Stimulated activated CD8-positive, alpha-beta memory T cell treated with anti-CD3 and anti-CD28 coated beads, Interleukin-12 subunit alpha, Interleukin-12 subunit beta, amount 100 ng/mL, for 24 hours (primary cell): ENCODE results near the gene FGF12.

Source experiments
- DNase-seq: peaks from one replicate; pipeline ENCODE4 v3.0.0-alpha.2; 2020; ENCODE audit errors: extremely low read depth

Gene FGF12

GRCh38 chr3:192413461-192413860 lies 313.9 kb downstream of the FGF12 start:
- DNase-seq: no peak

DNA sequence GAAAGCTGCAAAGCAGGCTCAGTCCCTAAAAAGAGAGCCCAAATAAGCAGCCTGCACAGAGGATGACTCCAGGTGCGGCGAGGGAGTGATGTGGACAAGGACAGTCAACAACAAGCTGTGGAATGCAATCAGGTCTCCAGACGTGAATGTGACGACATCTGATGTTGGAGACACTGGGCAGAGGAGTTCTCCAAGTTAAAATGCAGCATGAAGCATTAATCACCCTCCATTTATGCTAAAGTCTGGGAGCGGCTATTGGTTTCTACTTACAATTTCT lies 316.7 kb downstream of the FGF12 start:
- DNase-seq: no peak

DNA sequence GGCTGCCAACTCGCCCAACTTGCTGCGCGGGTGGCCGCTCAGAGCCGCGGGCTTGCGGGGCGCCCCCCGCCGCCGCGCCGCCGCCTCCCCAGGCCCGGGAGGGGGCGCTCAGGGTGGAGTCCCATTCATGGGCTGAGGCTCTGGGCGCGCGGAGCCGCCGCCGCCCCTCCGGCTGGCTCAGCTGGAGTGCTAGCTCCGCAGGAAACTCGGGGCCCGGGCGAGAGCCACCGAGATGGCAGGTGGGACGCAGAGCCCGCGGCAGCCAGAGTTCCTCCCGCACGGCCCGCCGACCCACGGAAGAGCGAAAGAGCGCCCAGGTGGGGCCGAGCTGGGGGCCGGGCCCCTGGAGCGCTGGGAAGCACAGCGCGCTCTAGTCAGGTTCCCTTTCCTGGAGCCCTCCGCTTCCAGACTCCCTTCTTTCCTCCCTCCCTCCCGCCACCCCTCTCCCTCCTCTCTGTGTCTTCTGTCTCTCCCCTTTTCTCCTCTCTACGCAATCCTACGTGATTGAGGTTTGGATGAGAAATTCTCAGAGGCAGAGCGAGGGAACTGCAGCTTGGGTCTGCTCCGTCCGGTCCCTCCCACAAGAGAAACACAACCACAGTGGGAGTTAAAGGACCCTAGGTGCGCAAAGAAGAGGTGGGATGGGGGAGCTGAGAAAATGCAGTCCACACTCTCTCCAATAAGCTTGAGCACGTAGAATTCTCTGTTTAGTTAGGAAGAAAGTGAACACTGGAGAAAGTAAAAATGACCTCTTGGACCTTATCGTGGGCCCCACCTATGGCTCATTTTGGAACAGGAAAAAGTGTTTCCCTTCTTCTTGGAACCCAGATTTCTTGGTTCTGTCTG lies 317.3 kb downstream of the FGF12 start:
- no peak for DNase-seq

DNA sequence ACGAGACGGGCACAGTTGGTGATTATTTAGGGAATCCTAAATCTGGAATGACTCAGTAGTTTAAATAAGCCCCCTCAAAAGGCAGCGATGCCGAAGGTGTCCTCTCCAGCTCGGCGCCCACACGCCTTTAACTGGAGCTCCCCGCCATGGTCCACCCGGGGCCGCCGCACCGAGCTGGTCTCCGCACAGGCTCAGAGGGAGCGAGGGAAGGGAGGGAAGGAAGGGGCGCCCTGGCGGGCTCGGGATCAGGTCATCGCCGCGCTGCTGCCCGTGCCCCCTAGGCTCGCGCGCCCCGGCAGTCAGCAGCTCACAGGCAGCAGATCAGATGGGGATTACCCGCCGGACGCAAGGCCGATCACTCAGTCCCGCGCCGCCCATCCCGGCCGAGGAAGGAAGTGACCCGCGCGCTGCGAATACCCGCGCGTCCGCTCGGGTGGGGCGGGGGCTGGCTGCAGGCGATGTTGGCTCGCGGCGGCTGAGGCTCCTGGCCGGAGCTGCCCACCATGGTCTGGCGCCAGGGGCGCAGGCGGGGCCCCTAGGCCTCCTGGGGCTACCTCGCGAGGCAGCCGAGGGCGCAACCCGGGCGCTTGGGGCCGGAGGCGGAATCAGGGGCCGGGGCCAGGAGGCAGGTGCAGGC lies 318.0 kb downstream of the FGF12 start:
- DNase-seq: no peak

DNA sequence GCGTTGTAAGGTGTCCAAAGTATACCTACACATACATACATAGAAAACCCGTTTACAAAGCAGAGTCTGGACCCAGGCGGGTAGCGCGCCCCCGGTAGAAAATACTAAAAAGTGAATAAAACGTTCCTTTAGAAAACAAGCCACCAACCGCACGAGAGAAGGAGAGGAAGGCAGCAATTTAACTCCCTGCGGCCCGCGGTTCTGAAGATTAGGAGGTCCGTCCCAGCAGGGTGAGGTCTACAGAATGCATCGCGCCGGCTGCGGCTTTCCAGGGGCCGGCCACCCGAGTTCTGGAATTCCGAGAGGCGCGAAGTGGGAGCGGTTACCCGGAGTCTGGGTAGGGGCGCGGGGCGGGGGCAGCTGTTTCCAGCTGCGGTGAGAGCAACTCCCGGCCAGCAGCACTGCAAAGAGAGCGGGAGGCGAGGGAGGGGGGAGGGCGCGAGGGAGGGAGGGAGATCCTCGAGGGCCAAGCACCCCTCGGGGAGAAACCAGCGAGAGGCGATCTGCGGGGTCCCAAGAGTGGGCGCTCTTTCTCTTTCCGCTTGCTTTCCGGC lies 318.6 kb downstream of the FGF12 start:
- no peak for DNase-seq

DNA sequence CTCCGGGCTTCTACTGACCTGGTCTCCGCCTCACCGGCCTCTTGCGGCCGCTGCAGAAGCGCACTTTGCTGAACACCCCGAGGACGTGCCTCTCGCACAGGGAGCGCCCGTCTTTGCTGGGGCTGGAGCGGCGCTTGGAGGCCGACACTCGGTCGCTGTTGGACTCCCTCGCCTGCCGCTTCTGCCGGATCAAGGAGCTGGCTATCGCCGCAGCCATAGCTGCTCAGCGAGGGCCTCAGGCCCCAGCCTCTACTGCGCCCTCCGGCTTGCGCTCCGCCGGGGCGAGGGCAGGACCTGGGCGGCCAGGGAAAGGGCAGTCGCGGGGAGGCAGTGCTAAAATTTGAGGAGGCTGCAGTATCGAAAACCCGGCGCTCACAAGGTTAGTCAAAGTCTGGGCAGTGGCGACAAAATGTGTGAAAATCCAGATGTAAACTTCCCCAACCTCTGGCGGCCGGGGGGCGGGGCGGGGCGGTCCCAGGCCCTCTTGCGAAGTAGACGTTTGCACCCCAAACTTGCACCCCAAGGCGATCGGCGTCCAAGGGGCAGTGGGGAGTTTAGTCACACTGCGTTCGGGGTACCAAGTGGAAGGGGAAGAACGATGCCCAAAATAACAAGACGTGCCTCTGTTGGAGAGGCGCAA lies 319.2 kb downstream of the FGF12 start:
- DNase-seq: no peak

GRCh38 chr3:192399767-192400166 lies 327.6 kb downstream of the FGF12 start:
- no peak for DNase-seq

DNA sequence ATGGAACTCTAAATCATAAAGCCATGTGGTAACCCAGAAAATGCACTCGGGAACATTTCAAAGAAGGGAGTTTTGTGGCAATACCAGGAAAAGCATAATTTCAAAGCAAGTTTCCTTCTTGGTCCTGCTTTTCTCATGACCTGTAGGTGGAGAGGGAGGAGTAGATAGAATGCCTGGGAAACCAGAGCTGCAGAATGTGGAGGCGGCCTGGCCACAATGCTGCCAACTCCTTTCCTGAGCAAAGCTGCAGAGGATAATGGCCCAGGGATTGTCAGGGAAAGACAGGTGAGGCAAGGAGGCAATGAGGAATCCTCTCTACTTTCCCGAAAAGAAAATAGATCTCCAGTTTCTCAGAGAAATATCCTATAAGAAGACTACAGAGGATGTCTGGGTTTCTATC lies 330.3 kb downstream of the FGF12 start:
- DNase-seq: no peak

- DNase-seq: no peak
Measured at GRCh38 chr3:192395506-192395905, 331.8 kb downstream of the FGF12 start.

- DNase-seq: no peak
Measured at GRCh38 chr3:192392986-192393385, 334.4 kb downstream of the FGF12 start.

- DNase-seq: no peak
Measured at GRCh38 chr3:192382861-192383260, 344.5 kb downstream of the FGF12 start.

GRCh38 chr3:192373586-192373985 lies 353.8 kb downstream of the FGF12 start:
- no peak for DNase-seq

GRCh38 chr3:192373032-192373431 lies 354.3 kb downstream of the FGF12 start:
- DNase-seq: no peak

GRCh38 chr3:192372616-192373015 lies 354.7 kb downstream of the FGF12 start:
- no peak for DNase-seq

DNA sequence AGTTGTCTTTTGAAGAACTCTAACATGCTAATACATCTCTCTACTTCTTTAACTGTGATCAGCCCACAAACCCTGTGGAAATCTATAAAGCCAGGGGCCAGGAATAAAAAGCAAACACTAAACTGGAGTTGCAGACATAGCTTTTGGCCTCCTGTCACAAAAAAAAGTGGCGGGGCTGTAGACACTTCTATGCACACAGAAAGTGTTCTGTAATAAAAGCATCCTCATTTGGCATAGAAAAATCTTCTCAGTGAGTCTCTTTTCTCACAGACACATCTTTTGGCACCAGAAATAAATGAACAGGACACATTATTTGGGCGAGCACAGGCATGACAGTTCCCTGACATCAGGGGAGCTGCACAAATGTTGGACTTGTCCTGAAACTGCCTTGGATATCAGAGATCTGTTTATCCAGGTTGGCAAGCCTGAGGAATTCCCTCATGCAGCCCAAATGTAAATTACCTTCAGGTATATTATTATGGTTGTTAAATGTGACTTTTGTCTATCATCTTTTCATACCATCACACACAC lies 355.4 kb downstream of the FGF12 start:
- DNase-seq: no peak

DNA sequence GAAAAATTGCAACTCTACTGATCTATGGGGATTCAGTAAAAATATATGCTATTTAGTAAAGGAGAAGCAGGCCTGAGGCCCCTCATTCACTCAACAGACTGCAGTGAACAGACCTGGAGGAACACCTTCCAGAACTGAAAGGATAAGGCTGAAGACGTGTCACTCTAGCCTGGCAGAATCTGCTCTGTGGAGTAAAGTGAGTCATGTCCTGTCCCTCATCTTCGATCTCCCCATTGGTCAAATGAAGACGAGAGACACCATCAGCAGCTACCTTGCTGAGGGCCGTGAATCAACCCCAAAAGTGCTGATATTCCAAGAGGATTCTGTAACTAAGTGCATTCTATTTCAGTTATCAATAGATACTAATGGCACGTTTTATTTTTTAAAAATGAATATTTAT lies 359.7 kb downstream of the FGF12 start:
- DNase-seq: no peak

DNA sequence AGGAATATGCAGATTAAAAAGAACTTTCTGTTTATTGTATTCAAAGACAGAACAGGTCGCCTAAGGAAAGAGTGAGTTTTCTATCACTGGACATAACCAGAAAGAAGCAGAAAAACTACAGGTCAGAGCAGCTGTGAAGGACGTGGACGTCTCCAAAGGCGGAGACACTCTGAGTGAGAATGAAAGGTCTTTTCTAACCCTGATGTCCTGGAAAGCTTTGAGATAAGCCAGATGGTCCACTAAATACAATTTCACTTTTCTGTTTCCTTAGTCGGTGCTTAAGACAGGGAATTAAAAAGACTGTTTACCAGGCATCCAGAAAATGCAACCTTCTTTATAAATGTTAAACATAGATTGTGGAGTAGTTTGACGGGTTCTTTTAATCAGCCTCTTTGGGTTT lies 360.4 kb downstream of the FGF12 start:
- DNase-seq: no peak

DNA sequence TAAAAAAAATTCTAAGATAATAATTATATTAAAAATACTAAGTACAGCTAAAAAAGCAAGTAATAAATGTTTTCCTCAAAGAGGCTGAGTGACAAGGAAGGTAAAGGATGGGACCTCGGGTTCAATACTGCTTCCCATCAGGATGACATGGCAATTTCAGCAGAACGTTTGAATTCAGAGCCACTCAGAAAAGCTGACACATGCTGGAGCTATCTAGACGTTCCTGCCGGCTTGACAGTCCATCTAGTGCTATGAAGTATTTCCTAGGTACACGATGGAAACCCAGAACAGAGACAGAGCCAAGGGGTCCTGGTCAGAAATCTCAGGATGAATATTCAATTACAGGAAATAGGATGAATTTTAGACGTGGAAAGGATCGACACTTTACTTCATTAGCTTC lies 361.8 kb downstream of the FGF12 start:
- no peak for DNase-seq

DNA sequence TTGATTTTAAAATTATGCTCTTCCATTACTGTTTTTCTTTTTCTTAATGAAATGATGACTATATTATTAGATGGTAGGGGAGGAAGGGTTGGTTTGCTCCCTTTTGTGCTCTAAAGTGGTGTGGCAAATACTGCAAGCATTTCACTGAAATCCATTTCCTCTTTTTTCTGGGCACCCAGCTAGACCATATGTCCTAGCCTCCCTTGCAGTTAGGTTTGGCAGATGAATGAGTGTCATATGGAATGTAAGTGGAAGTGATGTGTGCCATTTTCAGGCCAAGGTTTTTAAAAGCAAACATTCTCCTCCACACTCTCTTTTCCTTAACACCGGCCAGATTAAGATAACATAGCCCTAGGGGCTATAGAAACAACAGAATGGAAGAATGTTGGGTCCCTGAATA lies 363.0 kb downstream of the FGF12 start:
- no peak for DNase-seq

GRCh38 chr3:192354687-192355086 lies 372.7 kb downstream of the FGF12 start:
- no peak for DNase-seq

GRCh38 chr3:192352142-192352541 lies 375.2 kb downstream of the FGF12 start:
- no peak for DNase-seq

- DNase-seq: no peak
Measured at GRCh38 chr3:192351441-192351840, 375.9 kb downstream of the FGF12 start.

DNA sequence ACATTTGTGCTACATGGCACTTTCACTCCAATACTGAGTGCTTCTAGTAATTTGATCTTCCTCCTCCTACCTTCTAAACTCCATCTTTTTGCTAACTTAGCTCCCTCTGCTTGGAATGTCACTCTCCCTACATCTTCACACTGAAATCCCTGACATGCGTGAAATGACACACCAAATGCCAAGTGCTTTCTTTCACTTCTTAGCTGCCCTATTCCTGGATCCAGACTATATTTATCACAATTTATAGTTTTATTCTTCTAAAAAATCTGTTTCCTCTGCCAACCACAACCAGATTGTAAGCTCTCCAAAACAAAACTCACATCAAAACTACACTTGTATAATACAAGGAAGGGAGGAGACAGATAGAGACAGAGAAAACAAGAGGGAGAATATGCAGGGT lies 387.3 kb downstream of the FGF12 start:
- no peak for DNase-seq
